SU-DHL-6 (cell line): ENCODE results near the gene EVC.

Source experiments
- CTCF ChIP-seq: fragments of 200-600 bp; sonication (generic); IDR thresholded peaks from one replicate; pipeline ENCODE4 v1.5.1; 2017; ENCODE audit warnings: antibody characterized with exemption, mild to moderate bottlenecking, low read length, moderate library complexity; ENCODE audit not compliant: insufficient read depth, poor library complexity, severe bottlenecking
- EZH2phosphoT487 ChIP-seq: fragments of 200-600 bp; sonication (generic), shearing (Covaris generic); conservative IDR thresholded peaks from 2 replicates; pipeline ENCODE4 v1.6.1; 2018; ENCODE audit warnings: mild to moderate bottlenecking, antibody characterized with exemption, low read length, moderate library complexity, mixed read lengths

GRCh38 chr4:5738061-5738460 lies 27.1 kb downstream of the EVC start:
- TF ChIP-seq CTCF (no peak), EZH2phosphoT487 (no peak)
